ENCODE measurements around the gene CAPZA2.

DNA sequence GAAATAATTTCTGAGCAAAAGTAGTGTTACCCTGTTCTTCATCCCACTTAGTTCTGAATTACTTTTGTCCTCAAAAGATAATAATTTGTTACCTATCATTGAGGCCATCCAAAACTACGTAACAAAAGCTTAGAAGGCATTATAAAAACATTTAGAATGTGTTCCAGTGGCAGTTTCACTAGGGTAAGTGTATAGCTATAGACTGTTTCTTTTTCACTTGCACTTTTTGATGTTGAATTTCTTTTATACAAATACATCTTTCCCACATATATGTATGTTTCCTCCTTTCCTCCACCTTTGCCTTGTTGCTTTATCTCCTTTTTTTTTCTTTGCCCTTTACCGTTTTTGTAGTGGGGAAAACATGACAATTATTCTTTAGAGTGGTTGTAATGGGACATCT, 33.5 kb downstream of the CAPZA2 start:
- TF ChIP-seq GATA3 (IDR thresholded peaks at IDR 0.05; ENCODE audit: low read depth, low read length), result no peak
- no peak for TF ChIP-seq GATA2 (IDR thresholded peaks at IDR 0.05; ENCODE audit: low read depth, low read length)
